Measurements from ENCODE around the gene LILRB3.

DNA sequence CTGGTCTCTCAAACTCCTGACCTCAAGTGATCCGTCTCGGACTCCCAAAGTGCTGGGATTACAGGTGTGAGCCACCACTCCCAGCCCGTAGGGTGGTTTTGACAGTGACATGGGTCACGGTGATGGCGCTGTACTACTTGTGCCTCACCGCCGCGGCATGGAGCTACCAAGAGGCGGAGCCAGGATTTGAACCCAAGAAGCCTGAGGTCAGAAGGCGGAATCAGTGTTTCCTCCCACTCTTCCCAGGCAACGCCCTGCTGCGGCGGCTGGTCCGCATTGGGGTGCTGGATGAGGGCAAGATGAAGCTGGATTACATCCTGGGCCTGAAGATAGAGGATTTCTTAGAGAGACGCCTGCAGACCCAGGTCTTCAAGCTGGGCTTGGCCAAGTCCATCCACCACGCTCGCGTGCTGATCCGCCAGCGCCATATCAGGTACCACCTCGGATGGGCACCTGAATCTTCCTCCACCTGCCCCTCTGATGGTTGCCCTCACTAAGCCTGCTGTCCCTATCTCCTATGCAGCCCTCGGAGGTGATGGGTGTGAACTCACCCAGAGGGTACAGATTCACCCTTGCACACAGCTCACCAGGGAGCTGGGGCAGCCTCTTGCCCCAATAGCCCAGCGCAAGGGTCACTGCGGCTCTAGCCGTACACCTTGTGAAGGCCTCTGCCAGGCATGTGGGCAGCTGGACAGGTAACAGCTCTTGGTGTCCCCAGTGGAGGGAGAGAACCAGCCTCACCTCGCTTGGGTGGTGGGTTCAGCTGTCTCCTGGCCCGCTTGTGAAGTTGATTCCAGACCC is 16.6 kb downstream of the LILRB3 start:
- TF ChIP-seq, protein P1, sequence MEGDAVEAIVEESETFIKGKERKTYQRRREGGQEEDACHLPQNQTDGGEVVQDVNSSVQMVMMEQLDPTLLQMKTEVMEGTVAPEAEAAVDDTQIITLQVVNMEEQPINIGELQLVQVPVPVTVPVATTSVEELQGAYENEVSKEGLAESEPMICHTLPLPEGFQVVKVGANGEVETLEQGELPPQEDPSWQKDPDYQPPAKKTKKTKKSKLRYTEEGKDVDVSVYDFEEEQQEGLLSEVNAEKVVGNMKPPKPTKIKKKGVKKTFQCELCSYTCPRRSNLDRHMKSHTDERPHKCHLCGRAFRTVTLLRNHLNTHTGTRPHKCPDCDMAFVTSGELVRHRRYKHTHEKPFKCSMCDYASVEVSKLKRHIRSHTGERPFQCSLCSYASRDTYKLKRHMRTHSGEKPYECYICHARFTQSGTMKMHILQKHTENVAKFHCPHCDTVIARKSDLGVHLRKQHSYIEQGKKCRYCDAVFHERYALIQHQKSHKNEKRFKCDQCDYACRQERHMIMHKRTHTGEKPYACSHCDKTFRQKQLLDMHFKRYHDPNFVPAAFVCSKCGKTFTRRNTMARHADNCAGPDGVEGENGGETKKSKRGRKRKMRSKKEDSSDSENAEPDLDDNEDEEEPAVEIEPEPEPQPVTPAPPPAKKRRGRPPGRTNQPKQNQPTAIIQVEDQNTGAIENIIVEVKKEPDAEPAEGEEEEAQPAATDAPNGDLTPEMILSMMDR (conservative IDR thresholded peaks at IDR 0.05 in 1 of 2, IDR thresholded peaks at IDR 0.05 in 1 of 2; ENCODE audit: low read depth in 1 of 2, low read length in 2 of 2), result no peak
- TF ChIP-seq EZH2 (IDR thresholded peaks at IDR 0.05; ENCODE audit: low read length, missing control alignments), result no peak
